HG03457 (cell line): Measurements from ENCODE around the gene SLC25A17.
"Not testable (repeated sequence)": the region's sequence is repeated elsewhere in the genome, so short reads cannot be mapped to it uniquely, and the experiment has no call there.

Source experiments
- ATAC-seq: cut with Tn5 transposase; IDR thresholded peaks from one replicate; pipeline ENCODE4 v1.9.1; 2021; ENCODE audit warnings: moderate number of reproducible peaks; ENCODE audit not compliant: unreplicated experiment

The SLC25A17 gene

GRCh38 chr22:40818747-40819598 is at the start of gene SLC25A17:
TSS of gene SLC25A17 (minus strand) at chr22:40819346. CDS start at chr22:40819248, 98 bp downstream.
- ATAC-seq = peak; percentile 57

GRCh38 chr22:40868379-40868778 is 49.2 kb upstream of the SLC25A17 start:
- ATAC-seq = not testable (repeated sequence)

- ATAC-seq = no peak
Observed at GRCh38 chr22:40867109-40867508, 48.0 kb upstream of the SLC25A17 start.

- no peak for ATAC-seq
Observed at GRCh38 chr22:40862537-40862936, 43.4 kb upstream of the SLC25A17 start.

GRCh38 chr22:40862013-40862412 is 42.9 kb upstream of the SLC25A17 start, which contains the start of gene DNAJB7:
TSS of gene DNAJB7 (minus strand) at chr22:40862113. CDS start at chr22:40861994, 119 bp downstream.
- ATAC-seq = no peak

- no peak for ATAC-seq
Observed at GRCh38 chr22:40857309-40857855, 38.2 kb upstream of the SLC25A17 start.

GRCh38 chr22:40856513-40857308 is 37.6 kb upstream of the SLC25A17 start, which contains the start of the genes ST13 and XPNPEP3:
TSS of gene ST13 (minus strand) at chr22:40856639. CDS start at chr22:40856540, 99 bp downstream.
TSS of gene XPNPEP3 (plus strand) at chr22:40857148. CDS start at chr22:40857182, 34 bp downstream.
- peak; percentile 84 for ATAC-seq

GRCh38 chr22:40855979-40856512 is 36.9 kb upstream of the SLC25A17 start:
- ATAC-seq = peak; percentile 6

- ATAC-seq = no peak
Observed at GRCh38 chr22:40855071-40855978, 36.2 kb upstream of the SLC25A17 start.

- ATAC-seq = no peak
Observed at GRCh38 chr22:40853961-40854360, 34.8 kb upstream of the SLC25A17 start.

- no peak for ATAC-seq
Observed at GRCh38 chr22:40853333-40853732, 34.2 kb upstream of the SLC25A17 start.

GRCh38 chr22:40845816-40846215 is 26.7 kb upstream of the SLC25A17 start:
- ATAC-seq = not testable (repeated sequence)

- ATAC-seq = no peak
Observed at GRCh38 chr22:40844951-40845350, 25.8 kb upstream of the SLC25A17 start.

GRCh38 chr22:40838486-40838885 is 19.3 kb upstream of the SLC25A17 start:
- no peak for ATAC-seq

- no peak for ATAC-seq
Observed at GRCh38 chr22:40834619-40835018, 15.5 kb upstream of the SLC25A17 start.

GRCh38 chr22:40829131-40829530 is 10.0 kb upstream of the SLC25A17 start:
- ATAC-seq = no peak

GRCh38 chr22:40826984-40827741 is 8.0 kb upstream of the SLC25A17 start:
- ATAC-seq = no peak

- ATAC-seq = not testable (repeated sequence)
Observed at GRCh38 chr22:40826292-40826691, 7.1 kb upstream of the SLC25A17 start.

GRCh38 chr22:40823426-40823825 is 4.3 kb upstream of the SLC25A17 start:
- ATAC-seq = no peak
